H1 (cell line): ENCODE data around the gene LTBP1. TPM values are rescaled to one million over a fixed set of nuclear protein-coding genes. Genes with fewer than 3 reads are reported as not detected.

Source experiments
- CTCF ChIA-PET: fragments of 300-600 bp; sonication (Branson Sonifier 250); formaldehyde crosslinking; loops from one replicate; lab custom pipeline; 2021; ENCODE audit not compliant: partially characterized antibody; lab: Charles Lee
- POLR2A ChIA-PET: fragments of 300-600 bp; sonication (Branson Sonifier 250); formaldehyde crosslinking; loops from one replicate; lab custom pipeline; 2021; ENCODE audit warnings: inconsistent platforms; ENCODE audit not compliant: partially characterized antibody; lab: Charles Lee
- DNase-seq, 2 experiments: peaks; one replicate each; pipeline versions ENCODE4 v3.0.0 to v3.0.0-alpha.2; 2010 to 2022; ENCODE audit warnings: low spot score in 2 of 2, low read depth in 1 of 2, mixed read lengths in 1 of 2
- FAIRE-seq: peaks from 2 replicates; lab custom pipeline; 2011; peaks lifted over from hg19 to GRCh38; lab: Jason Lieb, UNC
- H2AFZ ChIP-seq: 2 replicates; pipeline ENCODE4 v1.8.1; 2012; ENCODE audit warnings: low read length, inconsistent platforms
- H2AK5ac ChIP-seq: 2 replicates; pipeline ENCODE4 v1.6.1; 2013; ENCODE audit warnings: low read depth, low read length
- H2BK120ac ChIP-seq: replicated peaks from 2 replicates; pipeline ENCODE3; 2013; ENCODE audit warnings: low read depth, low read length, inconsistent platforms
- H2BK12ac ChIP-seq: 2 replicates; pipeline ENCODE4 v1.6.1; 2013; ENCODE audit warnings: low read depth, low read length
- H2BK15ac ChIP-seq: 2 replicates; pipeline ENCODE4 v1.6.1; 2013; ENCODE audit warnings: low read length
- H2BK20ac ChIP-seq: 2 replicates; pipeline ENCODE4 v1.6.1; 2013; ENCODE audit warnings: low read length
- H2BK5ac ChIP-seq: 2 replicates; pipeline ENCODE4 v1.6.1; 2013; ENCODE audit warnings: low read depth, low read length
- H3K14ac ChIP-seq: 2 replicates; pipeline ENCODE4 v1.6.1; 2013; ENCODE audit warnings: inconsistent platforms; ENCODE audit not compliant: insufficient read length
- H3K18ac ChIP-seq: 2 replicates; pipeline ENCODE4 v1.6.1; 2013; ENCODE audit warnings: low read length; ENCODE audit errors: extremely low read depth
- H3K23ac ChIP-seq: 2 replicates; pipeline ENCODE4 v1.6.1; 2013; ENCODE audit warnings: inconsistent platforms; ENCODE audit not compliant: insufficient read length
- H3K23me2 ChIP-seq: 2 replicates; pipeline ENCODE4 v1.6.1; 2013; ENCODE audit warnings: low read depth, low read length
- H3K27ac ChIP-seq: 2 replicates; pipeline ENCODE4 v1.6.1; 2011; ENCODE audit warnings: low read depth, low read length, inconsistent platforms
- H3K27me3 ChIP-seq, 4 experiments: replicated peaks in 1 of 4; 1 replicate in 1 of 4; 2 replicates in 3 of 4; pipeline versions ENCODE4 v1.6.1 to v1.8.1; 2011 to 2013; ENCODE audit warnings: low read length in 3 of 4, mild to moderate bottlenecking in 3 of 4, inconsistent platforms in 2 of 4, mixed read lengths in 2 of 4, moderate library complexity in 1 of 4; ENCODE audit not compliant: control insufficient read depth in 3 of 4, insufficient read depth in 3 of 4; ENCODE audit errors: extremely low read depth in 1 of 4
- H3K36me3 ChIP-seq, 4 experiments: 2 replicates each; pipeline versions ENCODE4 v1.6.1 to v1.8.1; 2011 to 2013; ENCODE audit warnings: mild to moderate bottlenecking in 4 of 4, low read length in 3 of 4, moderate library complexity in 2 of 4, control low read depth in 1 of 4, inconsistent platforms in 1 of 4; ENCODE audit not compliant: insufficient read depth in 4 of 4, control insufficient read depth in 2 of 4
- H3K4ac ChIP-seq: replicated peaks from 2 replicates; pipeline ENCODE3; 2013; ENCODE audit warnings: low read length, low read depth, mixed read lengths, inconsistent platforms; ENCODE audit not compliant: insufficient read length
- H3K4me1 ChIP-seq, 4 experiments: replicated peaks in 1 of 4; 1 replicate in 1 of 4; 2 replicates in 3 of 4; pipeline versions ENCODE4 v1.6.1 to v1.8.1; 2011 to 2013; ENCODE audit warnings: low read length in 3 of 4, inconsistent platforms in 2 of 4, mixed read lengths in 1 of 4; ENCODE audit not compliant: insufficient read depth in 4 of 4, control insufficient read depth in 3 of 4
- H3K4me2 ChIP-seq, 2 experiments: 2 replicates each; pipeline versions ENCODE4 v1.6.1 to v1.8.1; 2011 to 2013; ENCODE audit warnings: low read depth in 2 of 2, low read length in 2 of 2, control low read depth in 1 of 2, inconsistent platforms in 1 of 2, mild to moderate bottlenecking in 1 of 2; ENCODE audit not compliant: insufficient read depth in 1 of 2
- H3K4me3 ChIP-seq, 4 experiments: fragments of 200-600, 300-600 bp in 1 of 4; sonication (generic), shearing (Covaris generic), sonication (Bioruptor Twin) in 1 of 4; 2 replicates each; pipeline versions ENCODE4 v1.5.1 to v1.8.1; 2011 to 2016; ENCODE audit warnings: low read length in 4 of 4, low read depth in 3 of 4, control low read depth in 2 of 4, inconsistent platforms in 2 of 4, mild to moderate bottlenecking in 2 of 4, mixed read lengths in 1 of 4, moderate library complexity in 1 of 4; ENCODE audit not compliant: insufficient read depth in 2 of 4; ENCODE audit errors: extremely low read depth in 1 of 4
- H3K56ac ChIP-seq: replicated peaks from 2 replicates; pipeline ENCODE3; 2013; ENCODE audit warnings: low read depth, mild to moderate bottlenecking, mixed read lengths, low read length, inconsistent platforms; ENCODE audit not compliant: insufficient read length
- H3K79me1 ChIP-seq: 2 replicates; pipeline ENCODE4 v1.6.1; 2013; ENCODE audit warnings: low read depth, low read length, control low read depth
- H3K79me2 ChIP-seq, 2 experiments: 2 replicates each; pipeline versions ENCODE4 v1.6.1 to v1.8.1; 2012 to 2013; ENCODE audit warnings: low read length in 2 of 2, mild to moderate bottlenecking in 2 of 2, inconsistent platforms in 1 of 2; ENCODE audit not compliant: insufficient read depth in 2 of 2, control insufficient read depth in 1 of 2
- H3K9ac ChIP-seq, 4 experiments: replicated peaks in 1 of 4; 1 replicate in 1 of 4; 2 replicates in 3 of 4; pipeline versions ENCODE4 v1.6.1 to v1.8.1; 2011 to 2013; ENCODE audit warnings: low read depth in 3 of 4, low read length in 3 of 4, control low read depth in 2 of 4, mild to moderate bottlenecking in 2 of 4, moderate library complexity in 2 of 4, inconsistent platforms in 1 of 4; ENCODE audit errors: extremely low read depth in 1 of 4
- H3K9me3 ChIP-seq, 2 experiments: 2 replicates each; pipeline versions ENCODE4 v1.6.1 to v1.8.1; 2012 to 2013; ENCODE audit warnings: mild to moderate bottlenecking in 2 of 2, moderate library complexity in 2 of 2, control low read depth in 1 of 2, inconsistent platforms in 1 of 2, low read depth in 1 of 2, low read length in 1 of 2, mixed read lengths in 1 of 2; ENCODE audit not compliant: insufficient read depth in 2 of 2
- H4K20me1 ChIP-seq, 2 experiments: replicated peaks in 1 of 2; 2 replicates each; pipeline versions ENCODE3 to v1.8.1; 2011 to 2013; ENCODE audit warnings: inconsistent platforms in 2 of 2, low read length in 2 of 2, mild to moderate bottlenecking in 1 of 2; ENCODE audit not compliant: insufficient read depth in 2 of 2, control insufficient read depth in 1 of 2
- H4K5ac ChIP-seq: 2 replicates; pipeline ENCODE4 v1.6.1; 2013; ENCODE audit warnings: low read length, low read depth, mixed read lengths, inconsistent platforms; ENCODE audit not compliant: insufficient read length
- H4K8ac ChIP-seq: 2 replicates; pipeline ENCODE4 v1.8.0; 2013; ENCODE audit warnings: mild to moderate bottlenecking, moderate library complexity, low read length, inconsistent platforms; ENCODE audit not compliant: insufficient read depth; ENCODE audit errors: extremely low read depth
- H4K91ac ChIP-seq: replicated peaks from 2 replicates; pipeline ENCODE3; 2013; ENCODE audit warnings: low read length, mixed read lengths, inconsistent platforms; ENCODE audit not compliant: insufficient read length
- HDAC6 ChIP-seq: IDR thresholded peaks from one replicate; pipeline ENCODE4 v1.7.1; 2012; ENCODE audit warnings: low read depth, mild to moderate bottlenecking, inconsistent platforms, low read length, moderate library complexity
- RAD21 ChIP-seq, 2 experiments: IDR thresholded peaks in 1 of 2; conservative IDR thresholded peaks in 1 of 2; 2 replicates each; pipeline ENCODE4 v1.6.1; 2011; ENCODE audit warnings: low read depth in 2 of 2, low read length in 2 of 2, improper control_type of control experiment in 1 of 2, inconsistent platforms in 1 of 2, mild to moderate bottlenecking in 1 of 2, moderate library complexity in 1 of 2
- TEAD4 ChIP-seq: IDR thresholded peaks from 2 replicates; pipeline ENCODE4 v1.6.1; 2012; ENCODE audit warnings: low read depth, low read length, inconsistent platforms, mixed read lengths
- WGBS, 2 experiments: shearing (Covaris generic) in 1 of 2; methylation state at CpG; one replicate each; pipeline versions ENCODE4 v1.1.6 to v1.1.7; 2013 to 2015; ENCODE audit warnings: low lambda C conversion rate in 2 of 2, mixed read lengths in 2 of 2, inconsistent platforms in 1 of 2, low coverage in 1 of 2, missing lambda C conversion rate in 1 of 2; ENCODE audit not compliant: insufficient replicate concordance in 2 of 2, insufficient coverage in 1 of 2, insufficient read length in 1 of 2; ENCODE audit errors: extremely low coverage in 1 of 2, missing lambda C conversion rate in 1 of 2; 5-methylcytosine and 5-hydroxymethylcytosine counted together
- polyA plus RNA-seq, 7 experiments: library from polyadenylated mRNA; depleted of rRNA in 3 of 7; stranded (reverse) in 5 of 7; unstranded in 2 of 7; fragments of >200 nt in 5 of 7; fragments of 200-250 nt in 2 of 7; gene quantifications; 1 replicate in 5 of 7; 2 replicates in 1 of 7; 4 replicates in 1 of 7; pipeline versions ENCODE4 v1.2.1 to v1.2.3, GENCODE V29; 2011 to 2013; ENCODE audit warnings: missing spikeins in 2 of 7, mixed read lengths in 2 of 7
- total RNA-seq: library from RNA; stranded (reverse); fragmentation: NEBNext Ultra II Directional; extraction: Animal tissue kit (Norgen Biotek cat#: 25700); gene quantifications from 2 replicates; pipeline ENCODE4 v1.2.1, GENCODE V29; 2021
- TF ChIP-seq, protein P1 (sequence below), 3 experiments: IDR thresholded peaks; 1 replicate in 2 of 3; 2 replicates in 1 of 3; pipeline versions ENCODE4 v1.5.1 to v1.6.1; 2011; ENCODE audit warnings: low read length in 3 of 3, mild to moderate bottlenecking in 3 of 3, inconsistent platforms in 2 of 3, low read depth in 1 of 3, moderate library complexity in 1 of 3; ENCODE audit not compliant: insufficient read depth in 1 of 3; ENCODE audit errors: control extremely low read depth in 1 of 3

Gene LTBP1
- total and polyA plus RNA-seq, 2 of the 8 experiments (the other 6 are each of a cell fraction or from before 2014, with no cell fraction given), result 15.4 to 24.7 TPM

DNA sequence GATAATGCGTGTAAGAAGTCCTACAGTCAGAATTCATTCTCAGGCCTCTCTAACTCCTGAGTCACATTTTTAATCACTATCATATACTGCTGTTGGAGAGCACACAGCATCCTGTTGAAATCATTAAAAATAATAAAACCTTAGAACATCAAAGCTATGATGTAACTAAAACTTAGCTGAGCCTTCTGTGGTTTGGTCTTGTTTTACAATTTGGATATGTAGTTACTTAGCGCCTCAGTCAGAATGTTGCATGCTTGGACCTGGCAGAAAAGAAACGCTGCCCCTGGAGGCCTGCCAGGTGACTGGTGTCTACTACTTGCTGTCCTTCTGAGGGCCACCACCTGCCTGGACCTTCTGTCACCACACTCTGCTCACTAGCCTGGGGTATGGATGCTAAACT, 268.5 kb downstream of the LTBP1 start:
- WGBS, 2 experiments, result 96% methylated on average over 3 of the region's 3 CpGs; no CpG with 5 or more reads in 1 of the 2 experiments
- H2BK20ac ChIP-seq, result no peak overlapping the region
- H2AFZ ChIP-seq, result no peak overlapping the region
- H3K18ac ChIP-seq, result no peak overlapping the region
- no peaks in the 10 kb centered on the region for H4K20me1 ChIP-seq
- no peak overlapping the region for H2BK120ac ChIP-seq
- H3K23ac ChIP-seq, result no peak overlapping the region
- H3K27me3 ChIP-seq, result no peaks in the 10 kb centered on the region
- H4K5ac ChIP-seq, result no peak overlapping the region
- CTCF ChIA-PET, result interaction anchor here (0.6 to 1.3 kb wide), 4 partner anchors 15 to 442 kb away, joined by 3 read pairs; no protein-coding TSS in a partner anchor
- H3K23me2 ChIP-seq, result no peaks in the 10 kb centered on the region
- no peak overlapping the region for H4K8ac ChIP-seq
- H3K4ac ChIP-seq, result no peak overlapping the region
- H3K4me2 ChIP-seq, result no peak overlapping the region
- no peak overlapping the region for H3K9ac ChIP-seq
- no peaks in the 10 kb centered on the region for H3K36me3 ChIP-seq
- no peak overlapping the region for H2BK5ac ChIP-seq
- H2AK5ac ChIP-seq, result no peak overlapping the region
- no peak overlapping the region for H4K91ac ChIP-seq
- H3K9me3 ChIP-seq, result no peaks in the 10 kb centered on the region
- no peak overlapping the region for H2BK15ac ChIP-seq
- no peak overlapping the region for H3K27ac ChIP-seq
- no peak for FAIRE-seq
- no peak overlapping the region for H3K14ac ChIP-seq
- no peaks in the 10 kb centered on the region for H3K79me2 ChIP-seq
- POLR2A ChIA-PET, result no interaction called here
- no peak overlapping the region for H3K56ac ChIP-seq
- H2BK12ac ChIP-seq, result no peak overlapping the region
- H3K4me1 ChIP-seq, result peaks cover 0 to 2% (median 0%) of the 10 kb centered on the region in 4 experiments; a peak in 3 of 7 replicates
- no peak for DNase-seq
- no peak overlapping the region for H3K4me3 ChIP-seq
- H3K79me1 ChIP-seq, result no peaks in the 10 kb centered on the region
- TF ChIP-seq HDAC6 (no peak), TEAD4 (no peak), RAD21 (IDR thresholded peaks at IDR 0.05 in 1 of 2, conservative IDR thresholded peaks at IDR 0.05 in 1 of 2; ENCODE audit: low read depth in 2 of 2, low read length in 2 of 2) (no peak; a peak in 1 of 4 replicates)
- TF ChIP-seq, protein P1, sequence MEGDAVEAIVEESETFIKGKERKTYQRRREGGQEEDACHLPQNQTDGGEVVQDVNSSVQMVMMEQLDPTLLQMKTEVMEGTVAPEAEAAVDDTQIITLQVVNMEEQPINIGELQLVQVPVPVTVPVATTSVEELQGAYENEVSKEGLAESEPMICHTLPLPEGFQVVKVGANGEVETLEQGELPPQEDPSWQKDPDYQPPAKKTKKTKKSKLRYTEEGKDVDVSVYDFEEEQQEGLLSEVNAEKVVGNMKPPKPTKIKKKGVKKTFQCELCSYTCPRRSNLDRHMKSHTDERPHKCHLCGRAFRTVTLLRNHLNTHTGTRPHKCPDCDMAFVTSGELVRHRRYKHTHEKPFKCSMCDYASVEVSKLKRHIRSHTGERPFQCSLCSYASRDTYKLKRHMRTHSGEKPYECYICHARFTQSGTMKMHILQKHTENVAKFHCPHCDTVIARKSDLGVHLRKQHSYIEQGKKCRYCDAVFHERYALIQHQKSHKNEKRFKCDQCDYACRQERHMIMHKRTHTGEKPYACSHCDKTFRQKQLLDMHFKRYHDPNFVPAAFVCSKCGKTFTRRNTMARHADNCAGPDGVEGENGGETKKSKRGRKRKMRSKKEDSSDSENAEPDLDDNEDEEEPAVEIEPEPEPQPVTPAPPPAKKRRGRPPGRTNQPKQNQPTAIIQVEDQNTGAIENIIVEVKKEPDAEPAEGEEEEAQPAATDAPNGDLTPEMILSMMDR (IDR thresholded peaks at IDR 0.05; ENCODE audit: control extremely low read depth in 1 of 3, insufficient read depth in 1 of 3, low read depth in 1 of 3, low read length in 3 of 3), result peak in 2 of 3 experiments; percentile 40; a peak in 2 of 4 replicates
